AG10803 (cell line): ENCODE data around the gene CPNE6.

Source experiments
- DNase-seq: peaks from one replicate; pipeline ENCODE4 v3.0.0; 2010; ENCODE audit warnings: low read depth
- H3K4me3 ChIP-seq: 2 replicates; pipeline ENCODE4 v1.5.1; 2011; ENCODE audit warnings: mild to moderate bottlenecking, low read length, control low read depth
- CTCF ChIP-seq: conservative IDR thresholded peaks from 2 replicates; pipeline ENCODE4 v1.5.1; 2011; ENCODE audit warnings: mild to moderate bottlenecking, low read length, control low read depth, inconsistent platforms

The CPNE6 gene

GRCh38 chr14:24072436-24072835 lies 1.1 kb downstream of the CPNE6 start:
- H3K4me3 ChIP-seq, result no peak overlapping the region
- DNase-seq, result no peak
- no peak for TF ChIP-seq CTCF

GRCh38 chr14:24072881-24073877 lies 1.8 kb downstream of the CPNE6 start:
- TF ChIP-seq CTCF, result no peak
- H3K4me3 ChIP-seq, result no peak overlapping the region
- no peak for DNase-seq

GRCh38 chr14:24074625-24075484 lies 3.5 kb downstream of the CPNE6 start:
- no peak for DNase-seq
- no peak overlapping the region for H3K4me3 ChIP-seq
- no peak for TF ChIP-seq CTCF

- no peak overlapping the region for H3K4me3 ChIP-seq
- no peak for TF ChIP-seq CTCF
- no peak for DNase-seq
Observed at GRCh38 chr14:24075485-24076301, 4.3 kb downstream of the CPNE6 start.

- H3K4me3 ChIP-seq, result no peak overlapping the region
- no peak for TF ChIP-seq CTCF
- no peak for DNase-seq
Observed at GRCh38 chr14:24076302-24076601, 4.9 kb downstream of the CPNE6 start.

GRCh38 chr14:24077086-24077485 lies 5.7 kb downstream of the CPNE6 start:
- DNase-seq, result no peak
- no peak overlapping the region for H3K4me3 ChIP-seq
- no peak for TF ChIP-seq CTCF
